NCI-H82 treated with DMSO at 0.1 percent for 48 hours (cell line): ENCODE measurements around the gene CIART.
"Not testable (repeated sequence)": the region's sequence is repeated elsewhere in the genome, so short reads cannot be mapped to it uniquely, and the experiment has no call there.

Experiments
- DNase-seq: peaks from one replicate; lab custom pipeline; 2025; ENCODE audit not compliant: unreplicated experiment; lab: John Stamatoyannopoulos, UW

Gene CIART

GRCh38 chr1:150302338-150302737 is 20.0 kb downstream of the CIART start:
- DNase-seq = no peak

GRCh38 chr1:150302902-150303301 is 20.5 kb downstream of the CIART start:
- no peak for DNase-seq

GRCh38 chr1:150308585-150308984 is 26.2 kb downstream of the CIART start:
- DNase-seq = not testable (repeated sequence)

- no peak for DNase-seq
Observed at GRCh38 chr1:150309758-150310508, 27.6 kb downstream of the CIART start.

- DNase-seq = peak; percentile 98
Observed at GRCh38 chr1:150311762-150312161, 29.4 kb downstream of the CIART start.

GRCh38 chr1:150314691-150315090 is 32.3 kb downstream of the CIART start:
- DNase-seq = not testable (repeated sequence)

- no peak for DNase-seq
Observed at GRCh38 chr1:150320667-150320978, 38.3 kb downstream of the CIART start.

GRCh38 chr1:150321826-150322166 is 39.4 kb downstream of the CIART start:
- no peak for DNase-seq

- no peak for DNase-seq
Observed at GRCh38 chr1:150322310-150322709, 40.0 kb downstream of the CIART start.

- no peak for DNase-seq
Observed at GRCh38 chr1:150332651-150333290, 50.4 kb downstream of the CIART start.
